T47D (cell line): ENCODE results near the gene SLC7A11.

Experiments used
- DNase-seq, 2 experiments: peaks; one replicate each; pipeline versions ENCODE4 v3.0.0 to v3.0.0-alpha.2; 2011 to 2012; ENCODE audit warnings: low read depth in 1 of 2, low spot score in 1 of 2
- JUND ChIP-seq: IDR thresholded peaks from 2 replicates; pipeline ENCODE4 v1.6.1; 2012; ENCODE audit warnings: low read depth
- in situ Hi-C: cut with HindIII; loops from 2 replicates; pipeline ENCODE4 v1.10.0; 2016; ENCODE audit warnings: low sequenced_read_pairs, low pct_unique_long_range_greater_than_20kb

Gene SLC7A11

DNA sequence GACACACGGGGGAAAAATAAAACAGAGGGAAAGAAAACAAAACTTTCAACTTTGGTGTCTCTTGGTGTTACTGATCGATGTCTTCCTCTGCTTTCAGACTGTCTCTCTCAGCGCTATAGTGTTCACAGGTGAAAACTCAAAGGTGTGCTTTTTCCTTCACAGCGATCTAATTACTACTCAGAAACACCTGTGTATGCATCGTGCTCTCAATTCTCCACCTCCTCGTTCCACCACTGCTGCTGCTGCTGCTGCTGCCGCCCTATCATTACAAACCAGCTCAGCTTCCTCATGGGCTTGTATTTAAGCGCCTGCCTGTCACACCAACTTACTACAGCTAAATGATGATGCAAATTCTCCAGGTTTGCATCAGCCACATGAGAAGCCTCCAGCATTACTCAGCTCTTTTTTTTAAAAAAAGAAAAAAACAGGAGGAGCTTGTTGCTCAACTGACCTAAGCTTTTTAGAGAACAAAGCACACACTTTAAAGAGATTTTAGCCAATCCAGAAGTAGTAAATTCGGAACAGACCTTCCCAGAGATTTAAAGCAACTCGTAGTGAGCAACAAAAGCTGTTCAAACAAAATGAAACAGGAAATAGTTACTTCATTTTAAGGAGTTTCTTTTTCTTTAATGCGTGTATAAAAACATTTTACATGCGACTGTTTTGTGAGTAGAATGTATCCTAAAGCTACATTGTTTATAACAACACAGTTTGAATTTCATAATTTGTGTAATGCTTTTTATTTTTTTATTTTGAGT lies at the start of gene SLC7A11:
Gene SLC7A11 (minus strand): TSS at position 274 of the 758 bp plus-strand sequence. CDS start 280 bp downstream, outside the sequence.
- no peak for TF ChIP-seq JUND
- DNase-seq = peak in 1 of 2 experiments; percentile 95
- in situ Hi-C loops = no loop called here

DNA sequence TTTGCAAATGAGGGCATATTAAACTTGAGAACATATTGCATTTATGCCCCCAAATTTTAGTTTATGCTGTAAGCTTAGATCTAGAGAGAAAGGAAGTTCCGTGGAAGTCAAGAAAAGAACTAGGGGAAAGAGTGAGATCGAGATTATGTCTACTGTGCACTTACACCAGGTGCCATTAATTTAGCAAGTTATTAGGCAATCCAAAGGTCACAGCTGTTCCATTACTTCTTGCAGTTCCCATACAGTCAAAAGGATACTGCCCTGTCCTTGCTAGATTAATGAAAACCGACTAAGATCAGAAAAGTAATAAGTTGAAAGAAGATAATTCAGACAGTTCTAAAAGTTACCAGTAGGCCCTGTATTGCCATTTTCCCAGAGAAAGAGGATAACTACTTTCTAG lies 49.3 kb upstream of the SLC7A11 start:
- in situ Hi-C loops = no loop called here

DNA sequence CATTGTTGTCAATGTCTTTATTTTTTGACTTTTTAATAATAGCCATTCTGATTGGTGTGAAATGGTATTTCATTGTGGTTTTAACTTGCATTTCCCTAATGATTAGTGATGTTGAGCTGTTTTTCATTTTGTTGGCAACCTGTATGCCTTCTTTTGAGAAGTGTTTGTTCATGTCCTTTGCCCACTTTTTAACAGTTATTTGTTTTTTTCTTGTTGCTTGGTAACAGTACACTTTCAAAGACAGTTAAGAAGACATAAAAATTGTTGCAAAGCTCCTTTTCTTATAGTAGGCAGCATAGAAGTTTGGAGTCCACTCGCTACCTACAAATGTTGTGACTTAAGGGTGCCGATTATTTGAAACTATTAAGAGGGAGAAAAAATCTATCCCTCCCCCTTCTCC lies 48.7 kb upstream of the SLC7A11 start:
- TF ChIP-seq JUND = no peak
- no peak for DNase-seq
- in situ Hi-C loops = no loop called here

More for the DNA sequence above, 49.3 kb upstream of the SLC7A11 start:
- TF ChIP-seq JUND = no peak
- DNase-seq = no peak

DNA sequence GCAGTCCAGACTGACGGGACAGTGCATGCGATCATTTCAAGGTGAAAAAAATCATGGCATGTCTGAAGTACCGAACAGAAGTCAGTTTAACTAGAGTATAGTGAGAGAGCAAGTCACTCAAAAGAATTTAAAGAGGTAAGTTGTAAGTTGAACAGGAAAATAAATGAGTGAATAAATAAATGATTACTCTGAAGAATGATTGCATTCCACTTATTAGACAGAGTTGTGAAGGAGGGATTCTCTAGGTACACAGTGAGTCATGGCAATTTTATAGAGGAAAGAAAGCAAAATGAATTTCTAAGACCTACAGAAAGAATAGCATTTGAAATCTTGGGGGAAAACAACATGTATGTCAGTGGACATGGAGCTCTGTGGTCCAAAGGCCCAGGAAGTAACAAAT lies 37.1 kb upstream of the SLC7A11 start:
- no peak for DNase-seq
- no peak for TF ChIP-seq JUND
- in situ Hi-C loops = no loop called here

DNA sequence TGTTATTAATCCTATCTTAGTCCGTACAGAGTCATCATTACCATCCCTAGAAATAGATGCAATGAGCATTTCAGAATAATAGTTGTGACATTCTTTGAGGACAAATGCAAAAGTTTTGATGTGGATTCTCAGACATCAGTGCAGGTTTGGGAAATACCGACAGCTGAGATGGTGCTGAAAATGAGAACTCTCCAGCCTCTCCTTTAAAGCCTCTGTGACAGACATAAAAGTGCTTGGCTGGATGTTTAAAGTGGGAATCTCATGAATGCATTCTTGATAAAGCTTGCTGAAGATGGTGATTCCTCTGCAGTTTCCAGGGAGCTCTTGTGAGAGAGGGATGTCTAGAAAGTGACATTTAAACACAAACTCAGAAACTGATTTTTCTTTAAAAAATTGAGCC lies 35.0 kb upstream of the SLC7A11 start:
- no peak for DNase-seq
- in situ Hi-C loops = no loop called here
- TF ChIP-seq JUND = no peak

DNA sequence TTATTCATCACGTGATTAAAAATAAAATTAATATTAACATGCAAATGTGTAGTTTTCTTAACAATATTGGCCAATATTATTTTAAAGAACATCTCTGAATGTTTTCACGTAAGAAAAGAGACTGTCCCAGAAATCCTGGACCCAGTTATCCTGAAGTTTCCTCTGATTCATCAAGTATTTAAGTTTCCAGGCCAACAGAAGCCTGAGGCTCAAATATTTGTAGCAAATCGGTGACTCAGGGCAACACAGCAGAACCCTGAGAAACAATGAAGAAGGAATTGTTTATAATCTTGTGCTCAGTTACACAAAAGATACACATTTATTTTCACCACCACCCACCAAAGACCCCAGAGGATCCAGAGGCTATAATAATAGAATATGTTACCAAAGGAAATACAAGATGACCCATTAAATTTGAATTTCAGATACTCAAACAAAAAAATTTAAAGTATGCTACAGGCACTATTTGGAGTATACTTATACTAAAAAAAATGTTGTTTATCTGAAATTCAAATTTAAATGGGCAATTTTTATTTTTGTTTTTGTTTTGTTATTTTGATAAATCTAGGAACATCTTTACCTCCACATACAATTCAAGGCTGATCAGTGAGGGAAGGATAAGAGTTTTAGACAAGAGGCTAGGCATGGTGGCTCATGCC lies 33.9 kb upstream of the SLC7A11 start:
- TF ChIP-seq JUND = no peak
- in situ Hi-C loops = no loop called here
- no peak for DNase-seq

DNA sequence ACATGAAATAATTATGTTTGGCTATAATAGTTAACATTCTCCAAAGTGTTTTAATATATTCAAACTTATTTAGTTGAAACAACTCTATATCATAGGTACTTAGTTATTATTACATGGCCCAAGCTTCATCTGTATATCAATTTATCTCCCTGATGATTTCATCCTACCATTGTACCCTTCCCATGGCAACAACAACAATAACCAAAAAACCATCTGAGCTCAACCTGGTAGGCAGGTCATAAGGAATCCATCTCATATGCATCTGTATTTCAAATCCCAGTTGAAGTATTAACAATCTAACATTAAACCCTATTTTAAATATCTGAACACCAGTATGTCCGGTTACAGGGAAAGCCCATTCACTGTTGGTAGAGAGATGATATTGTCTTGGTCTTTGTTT lies 33.1 kb upstream of the SLC7A11 start:
- no peak for TF ChIP-seq JUND

DNA sequence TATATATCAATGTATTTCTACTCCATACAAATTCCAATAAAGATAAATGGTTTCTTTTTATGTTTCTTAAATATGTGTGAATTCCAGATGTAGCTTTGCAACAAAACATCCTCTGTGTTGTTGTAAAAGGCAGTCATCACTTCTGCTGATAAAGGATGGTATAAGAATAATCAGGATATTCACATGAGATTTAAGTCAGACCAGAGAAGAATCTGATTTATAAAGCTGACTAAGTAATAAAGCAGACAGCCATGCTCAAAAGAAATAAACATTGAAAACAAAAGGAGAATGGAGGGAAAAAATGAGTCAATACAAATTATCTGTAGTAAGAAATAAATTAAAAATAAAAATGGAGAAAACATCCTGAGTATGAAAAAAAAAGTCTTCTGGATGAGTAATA lies 27.0 kb upstream of the SLC7A11 start:
- TF ChIP-seq JUND = no peak
- in situ Hi-C loops = no loop called here
- no peak for DNase-seq

More for the DNA sequence above, 33.1 kb upstream of the SLC7A11 start:
- in situ Hi-C loops = no loop called here
- DNase-seq = no peak

DNA sequence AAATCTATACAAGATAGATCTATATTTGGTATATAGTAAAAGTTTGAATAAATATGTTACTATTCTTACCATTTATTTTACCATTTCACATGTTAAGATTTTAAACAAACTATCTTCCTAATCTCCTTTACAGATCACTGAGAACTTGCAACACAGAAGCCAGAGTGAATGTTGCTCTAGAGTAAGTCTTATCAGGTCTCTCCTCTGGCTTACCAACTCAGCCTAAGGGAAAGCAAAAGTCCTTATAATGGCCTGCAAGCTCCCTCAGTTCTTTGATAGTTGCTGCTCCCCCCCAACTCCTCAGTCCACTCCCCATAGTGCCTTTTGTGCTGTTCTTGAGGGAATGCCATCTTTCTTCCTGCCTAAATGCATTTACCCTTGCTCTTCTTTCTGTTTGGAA lies 25.7 kb upstream of the SLC7A11 start:
- DNase-seq = no peak
- TF ChIP-seq JUND = no peak
- in situ Hi-C loops = no loop called here

DNA sequence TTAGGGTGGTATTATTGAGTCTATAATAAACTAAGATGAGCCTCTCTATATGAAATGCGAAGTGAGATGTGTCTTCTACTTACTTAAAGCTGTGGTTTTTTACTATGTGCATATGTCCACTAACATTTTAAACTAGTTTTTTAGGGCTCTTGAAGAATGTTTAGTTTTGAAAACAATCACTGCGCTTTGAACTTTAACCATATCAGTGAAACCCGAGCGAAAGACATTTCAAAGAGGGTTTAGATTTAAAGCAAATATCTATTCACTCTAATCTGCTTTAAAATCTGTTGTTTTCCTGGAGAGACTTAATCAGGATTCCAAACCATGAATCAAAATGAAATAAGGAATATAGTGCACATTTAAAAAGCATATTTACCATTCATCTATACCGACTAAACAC lies 24.8 kb upstream of the SLC7A11 start:
- no peak for DNase-seq
- in situ Hi-C loops = no loop called here
- TF ChIP-seq JUND = no peak

DNA sequence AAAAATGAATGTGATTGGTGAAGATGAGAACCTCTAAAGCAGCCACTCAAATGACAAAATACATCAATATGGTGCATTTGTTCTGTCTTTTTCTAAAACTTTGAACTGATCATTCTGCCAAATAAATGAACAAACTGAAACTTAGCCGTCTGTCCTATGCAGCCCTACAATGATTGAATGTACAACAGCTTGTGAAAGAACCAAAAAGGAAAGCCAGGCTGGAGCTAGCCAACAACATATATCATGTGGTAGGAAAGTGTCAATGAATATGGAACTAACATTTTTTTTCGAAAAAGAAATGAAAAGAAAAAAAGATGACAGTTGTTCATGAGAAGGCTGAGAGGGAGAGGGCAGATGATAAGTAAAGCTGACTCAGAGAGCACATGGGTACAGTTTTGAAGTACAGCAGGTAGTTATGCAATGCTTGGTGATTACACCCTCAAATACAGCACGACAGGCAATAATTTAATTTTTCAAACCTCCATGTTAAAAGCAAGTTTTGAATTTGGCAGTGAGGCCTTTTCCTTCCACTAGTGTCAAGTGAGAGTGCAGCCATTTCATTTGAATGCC lies 21.2 kb upstream of the SLC7A11 start:
- no peak for TF ChIP-seq JUND
- DNase-seq = no peak
- in situ Hi-C loops = no loop called here

DNA sequence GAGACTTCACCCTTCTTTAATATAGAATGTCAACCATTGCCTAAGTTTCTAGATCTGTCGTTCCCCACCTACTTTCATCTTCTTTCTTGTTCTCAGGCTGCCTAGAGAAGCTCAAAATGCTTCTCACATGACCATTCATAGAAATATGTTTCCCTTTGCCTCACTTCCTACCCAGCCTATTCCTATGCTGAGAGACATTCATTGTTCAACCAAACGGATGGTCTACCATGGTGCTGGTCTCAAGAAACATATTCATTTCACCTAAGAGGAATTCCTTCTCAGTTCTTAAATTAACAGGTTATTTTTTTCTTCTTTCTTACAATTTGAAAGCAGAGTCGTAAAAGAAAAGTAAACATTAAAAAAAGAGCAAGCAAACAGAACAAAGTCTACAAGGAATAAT lies 20.3 kb upstream of the SLC7A11 start:
- TF ChIP-seq JUND = no peak
- no peak for DNase-seq
- in situ Hi-C loops = no loop called here

DNA sequence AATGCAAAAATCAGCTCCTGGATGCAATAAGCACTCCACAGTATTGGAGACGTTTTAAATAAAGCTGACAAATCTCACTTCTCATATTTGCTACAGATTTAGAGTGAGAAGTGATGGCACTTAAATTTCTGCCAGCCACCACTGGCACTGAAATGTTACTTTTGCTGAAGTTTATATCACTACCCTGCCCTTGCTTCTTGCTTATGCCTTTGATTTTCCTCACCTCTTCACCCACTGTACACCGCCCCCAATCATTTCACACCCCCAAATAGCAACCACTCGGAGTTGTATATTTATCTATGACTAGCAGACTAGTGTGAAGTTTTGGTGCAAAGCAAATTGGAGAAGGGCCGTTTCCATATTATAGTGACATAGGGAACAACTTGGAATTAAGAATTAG lies 19.9 kb upstream of the SLC7A11 start:
- TF ChIP-seq JUND = no peak
- no peak for DNase-seq
- in situ Hi-C loops = no loop called here
